Liver (tissue), 9 donors: ENCODE data around the gene FBXO44. TPM values are rescaled to one million over a fixed set of nuclear protein-coding genes. Genes with fewer than 3 reads are reported as not detected.

Experiments
- DNase-seq: peaks from one replicate; pipeline ENCODE4 v3.0.0-alpha.2; 2017; ENCODE audit warnings: low spot score
- H3K27ac ChIP-seq, 2 donors: one replicate each; pipeline ENCODE4 v1.7.0; 2013; ENCODE audit warnings: inconsistent platforms in 2 of 2, low read length in 2 of 2, control low read depth in 1 of 2, low read depth in 1 of 2, mild to moderate bottlenecking in 1 of 2
- H3K27me3 ChIP-seq, 4 donors: one replicate each; pipeline versions ENCODE4 v1.6.1 to v1.7.0; 2013; ENCODE audit warnings: low read length in 3 of 4, inconsistent platforms in 1 of 4, mild to moderate bottlenecking in 1 of 4, moderate library complexity in 1 of 4; ENCODE audit not compliant: control insufficient read depth in 4 of 4, insufficient read depth in 4 of 4
- H3K36me3 ChIP-seq, 4 donors: one replicate each; pipeline versions ENCODE4 v1.6.1 to v1.7.0; 2013; ENCODE audit warnings: low read length in 3 of 4, mild to moderate bottlenecking in 3 of 4, low read depth in 1 of 4, moderate library complexity in 1 of 4; ENCODE audit not compliant: control insufficient read depth in 4 of 4, insufficient read depth in 3 of 4
- H3K4me1 ChIP-seq, 4 donors: one replicate each; pipeline versions ENCODE4 v1.6.1 to v1.7.0; 2013; ENCODE audit warnings: low read length in 3 of 4, mild to moderate bottlenecking in 3 of 4, moderate library complexity in 1 of 4; ENCODE audit not compliant: control insufficient read depth in 4 of 4, insufficient read depth in 4 of 4
- H3K4me3 ChIP-seq, 3 donors: one replicate each; pipeline versions ENCODE4 v1.6.1 to v1.7.0; 2013; ENCODE audit warnings: low read length in 3 of 3, control low read depth in 1 of 3, low read depth in 1 of 3, mild to moderate bottlenecking in 1 of 3
- H3K9ac ChIP-seq, 2 donors: one replicate each; pipeline ENCODE4 v1.7.0; 2013; ENCODE audit warnings: low read length in 2 of 2, mild to moderate bottlenecking in 2 of 2, moderate library complexity in 2 of 2, control low read depth in 1 of 2, low read depth in 1 of 2
- H3K9me3 ChIP-seq, 4 donors: one replicate each; pipeline versions ENCODE4 v1.6.1 to v1.7.0; 2013; ENCODE audit warnings: low read length in 3 of 4; ENCODE audit not compliant: control insufficient read depth in 4 of 4
- EGR1 ChIP-seq, 2 donors: IDR thresholded peaks; 2 replicates each; pipeline ENCODE4 v1.6.1; 2016 to 2018; ENCODE audit warnings: antibody characterized with exemption in 2 of 2, low read depth in 2 of 2
- FOXA1 ChIP-seq: IDR thresholded peaks from 2 replicates; pipeline ENCODE4 v1.6.1; 2016; ENCODE audit warnings: antibody characterized with exemption
- FOXA2 ChIP-seq: IDR thresholded peaks from 2 replicates; pipeline ENCODE4 v1.6.1; 2016; ENCODE audit warnings: antibody characterized with exemption
- GABPA ChIP-seq, 2 donors: IDR thresholded peaks in 1 of 2; conservative IDR thresholded peaks in 1 of 2; 2 replicates each; pipeline ENCODE4 v1.6.1; 2016; ENCODE audit warnings: antibody characterized with exemption in 2 of 2, mild to moderate bottlenecking in 1 of 2, moderate library complexity in 1 of 2
- HNF4A ChIP-seq, 2 donors: conservative IDR thresholded peaks; 2 replicates each; pipeline ENCODE4 v1.6.1; 2016; ENCODE audit warnings: antibody characterized with exemption in 2 of 2, mild to moderate bottlenecking in 2 of 2
- HNF4G ChIP-seq: IDR thresholded peaks from 2 replicates; pipeline ENCODE4 v1.6.1; 2016; ENCODE audit warnings: antibody characterized with exemption
- JUND ChIP-seq, 2 donors: IDR thresholded peaks; 2 replicates each; pipeline ENCODE4 v1.6.1; 2016; ENCODE audit warnings: antibody characterized with exemption in 2 of 2
- NR2F2 ChIP-seq: IDR thresholded peaks from 2 replicates; pipeline ENCODE4 v1.6.1; 2016; ENCODE audit warnings: antibody characterized with exemption
- RAD21 ChIP-seq, 2 donors: IDR thresholded peaks; 2 replicates each; pipeline ENCODE4 v1.6.1; 2016; ENCODE audit warnings: antibody characterized with exemption in 2 of 2, mild to moderate bottlenecking in 2 of 2
- REST ChIP-seq: IDR thresholded peaks from 2 replicates; pipeline ENCODE4 v1.6.1; 2016; ENCODE audit warnings: antibody characterized with exemption, mild to moderate bottlenecking
- RXRA ChIP-seq, 2 donors: IDR thresholded peaks; 2 replicates each; pipeline ENCODE4 v1.6.1; 2017 to 2018; ENCODE audit warnings: antibody characterized with exemption in 2 of 2, mild to moderate bottlenecking in 1 of 2
- SP1 ChIP-seq: IDR thresholded peaks from 2 replicates; pipeline ENCODE4 v1.6.1; 2018; ENCODE audit warnings: antibody characterized with exemption, mild to moderate bottlenecking
- TAF1 ChIP-seq: conservative IDR thresholded peaks from 2 replicates; pipeline ENCODE4 v1.6.1; 2016; ENCODE audit warnings: antibody characterized with exemption, mild to moderate bottlenecking
- YY1 ChIP-seq: IDR thresholded peaks from 2 replicates; pipeline ENCODE4 v1.6.1; 2016; ENCODE audit warnings: antibody characterized with exemption, mild to moderate bottlenecking
- WGBS: extraction: QIAGEN DNeasy Blood & Tissue Kit; methylation state at CpG from one replicate; pipeline ENCODE4 v1.1.7; 2013; 5-methylcytosine and 5-hydroxymethylcytosine counted together
- polyA plus RNA-seq, 2 donors: library from polyadenylated mRNA; stranded (reverse) in 1 of 2; unstranded in 1 of 2; fragments of 200-250 nt in 1 of 2; fragments of >200 nt in 1 of 2; fragmentation: Nextera tagmentation in 1 of 2; extraction: Ambion mirVana in 1 of 2; gene quantifications; one replicate each; pipeline versions ENCODE4 v1.2.1 to v1.2.3, GENCODE V29; 2013 to 2015
- total RNA-seq, 2 donors: library from RNA; depleted of rRNA; stranded (reverse); fragments of >200 nt; gene quantifications; one replicate each; pipeline ENCODE4 v1.2.3, GENCODE V29; 2014
- TF ChIP-seq, protein P1 (sequence below): IDR thresholded peaks from 2 replicates; pipeline ENCODE4 v1.6.1; 2016; ENCODE audit warnings: antibody characterized with exemption
- TF ChIP-seq, protein P2 (sequence below): IDR thresholded peaks from 2 replicates; pipeline ENCODE4 v1.6.1; 2016; ENCODE audit warnings: antibody characterized with exemption
- TF ChIP-seq, protein P3 (sequence below): fragments of 150-350 bp; IDR thresholded peaks from 2 replicates; pipeline ENCODE4 v1.5.1; 2017; ENCODE audit warnings: improper control_type of control experiment, low read depth, low read length; ENCODE audit not compliant: missing input control
- TF ChIP-seq, protein P4 (sequence below): IDR thresholded peaks from 2 replicates; pipeline ENCODE4 v1.6.1; 2016; ENCODE audit warnings: antibody characterized with exemption
- donor health status: healthy.
- donor health status: healthy.
- donor health status: healthy.
- donor health status: healthy.
- donor health status: healthy.

Gene FBXO44
- total and polyA plus RNA-seq, 4 donors, result 3.6 to 13.2 (median 6.8) TPM

DNA sequence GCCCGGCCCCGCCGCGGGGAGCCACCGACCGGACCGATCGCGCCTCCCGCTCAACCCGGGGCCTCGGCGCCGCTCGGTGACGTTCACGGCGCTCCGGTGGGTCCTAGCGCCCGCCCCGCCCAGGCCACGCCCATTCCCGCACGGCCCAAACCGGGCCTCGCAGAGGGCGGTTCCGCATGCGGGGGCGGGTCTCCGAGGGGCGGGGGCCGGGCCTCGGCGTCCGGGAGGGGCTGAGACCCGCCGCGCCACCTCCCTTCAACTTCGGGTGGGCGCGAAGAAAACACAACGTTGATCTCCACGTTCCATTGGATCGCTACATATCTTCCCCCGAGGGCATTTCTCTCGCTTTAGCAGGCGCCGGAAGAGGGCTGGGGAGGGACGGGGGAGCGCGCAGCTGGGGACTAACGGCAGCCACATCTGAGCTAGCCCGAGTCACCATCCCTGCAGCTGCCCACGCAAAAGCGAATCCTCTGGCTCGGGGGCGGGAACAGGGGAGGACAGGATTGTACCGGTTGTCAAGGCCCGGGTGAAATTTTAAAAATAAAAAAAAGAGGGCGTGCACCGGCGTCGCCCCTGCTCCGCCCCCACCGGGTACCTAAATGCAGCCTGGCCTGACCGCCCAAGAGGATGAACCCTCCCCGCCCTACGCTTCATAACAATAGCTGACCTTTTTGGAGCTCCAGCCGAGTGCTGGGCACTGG is 26.5 kb downstream of the FBXO44 start, which contains the start of gene MAD2L2 (continued):
- TF ChIP-seq, protein P1, sequence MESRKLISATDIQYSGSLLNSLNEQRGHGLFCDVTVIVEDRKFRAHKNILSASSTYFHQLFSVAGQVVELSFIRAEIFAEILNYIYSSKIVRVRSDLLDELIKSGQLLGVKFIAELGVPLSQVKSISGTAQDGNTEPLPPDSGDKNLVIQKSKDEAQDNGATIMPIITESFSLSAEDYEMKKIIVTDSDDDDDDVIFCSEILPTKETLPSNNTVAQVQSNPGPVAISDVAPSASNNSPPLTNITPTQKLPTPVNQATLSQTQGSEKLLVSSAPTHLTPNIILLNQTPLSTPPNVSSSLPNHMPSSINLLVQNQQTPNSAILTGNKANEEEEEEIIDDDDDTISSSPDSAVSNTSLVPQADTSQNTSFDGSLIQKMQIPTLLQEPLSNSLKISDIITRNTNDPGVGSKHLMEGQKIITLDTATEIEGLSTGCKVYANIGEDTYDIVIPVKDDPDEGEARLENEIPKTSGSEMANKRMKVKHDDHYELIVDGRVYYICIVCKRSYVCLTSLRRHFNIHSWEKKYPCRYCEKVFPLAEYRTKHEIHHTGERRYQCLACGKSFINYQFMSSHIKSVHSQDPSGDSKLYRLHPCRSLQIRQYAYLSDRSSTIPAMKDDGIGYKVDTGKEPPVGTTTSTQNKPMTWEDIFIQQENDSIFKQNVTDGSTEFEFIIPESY, result no peak
- TF ChIP-seq HNF4A (conservative IDR thresholded peaks at IDR 0.05) (peak in 1 of 2 donors; percentile 12), SP1 (peak; percentile 43)

- WGBS, result 28% methylated on average over 7 of the region's 7 CpGs
Measured at GRCh38 chr1:11682287-11682771, 27.7 kb downstream of the FBXO44 start.

DNA sequence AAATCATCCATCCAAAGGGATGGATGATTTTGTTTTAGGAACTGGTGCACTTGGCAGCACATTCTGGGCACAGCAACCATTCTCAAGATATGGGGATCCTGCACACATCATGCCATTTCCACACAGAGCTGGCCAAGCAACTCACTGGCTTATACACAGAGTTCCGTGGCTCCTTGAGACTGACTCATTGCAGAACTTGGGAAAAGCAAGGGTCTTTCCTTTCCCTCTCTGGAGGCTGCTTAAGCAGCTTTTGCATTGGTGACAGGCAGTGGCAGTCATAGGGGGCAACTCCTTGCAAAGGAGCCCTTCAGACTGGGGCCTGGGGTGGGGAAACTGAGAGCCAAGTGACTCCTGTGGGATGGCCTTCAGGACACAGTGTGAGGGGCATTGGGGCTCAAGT is 28.1 kb downstream of the FBXO44 start:
- WGBS, result 80% methylated on average over 1 of the region's 1 CpG
- Histone ChIP-seq H3K27me3 (no peaks in the 10 kb centered on the region), H3K9me3 (no peaks in the 10 kb centered on the region), H3K4me3 (no peak overlapping the region), H3K4me1 (peaks cover 2 to 18% (median 11%) of the 10 kb centered on the region in 4 donors), H3K27ac (no peak overlapping the region), H3K9ac (no peak overlapping the region), H3K36me3 (no peaks in the 10 kb centered on the region)
- no peak for TF ChIP-seq JUND (IDR thresholded peaks at IDR 0.05)
- TF ChIP-seq HNF4G, result no peak
- no peak for TF ChIP-seq FOXA1
- no peak for TF ChIP-seq TAF1
- TF ChIP-seq YY1, result no peak
- no peak for TF ChIP-seq SP1
- TF ChIP-seq, protein P2, sequence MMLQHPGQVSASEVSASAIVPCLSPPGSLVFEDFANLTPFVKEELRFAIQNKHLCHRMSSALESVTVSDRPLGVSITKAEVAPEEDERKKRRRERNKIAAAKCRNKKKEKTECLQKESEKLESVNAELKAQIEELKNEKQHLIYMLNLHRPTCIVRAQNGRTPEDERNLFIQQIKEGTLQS, result no peak
- no peak for TF ChIP-seq HNF4A (conservative IDR thresholded peaks at IDR 0.05)
- TF ChIP-seq NR2F2, result no peak
- TF ChIP-seq GABPA (IDR thresholded peaks at IDR 0.05 in 1 of 2, conservative IDR thresholded peaks at IDR 0.05 in 1 of 2), result no peak
- no peak for TF ChIP-seq FOXA2
- TF ChIP-seq REST, result no peak
- TF ChIP-seq, protein P3, sequence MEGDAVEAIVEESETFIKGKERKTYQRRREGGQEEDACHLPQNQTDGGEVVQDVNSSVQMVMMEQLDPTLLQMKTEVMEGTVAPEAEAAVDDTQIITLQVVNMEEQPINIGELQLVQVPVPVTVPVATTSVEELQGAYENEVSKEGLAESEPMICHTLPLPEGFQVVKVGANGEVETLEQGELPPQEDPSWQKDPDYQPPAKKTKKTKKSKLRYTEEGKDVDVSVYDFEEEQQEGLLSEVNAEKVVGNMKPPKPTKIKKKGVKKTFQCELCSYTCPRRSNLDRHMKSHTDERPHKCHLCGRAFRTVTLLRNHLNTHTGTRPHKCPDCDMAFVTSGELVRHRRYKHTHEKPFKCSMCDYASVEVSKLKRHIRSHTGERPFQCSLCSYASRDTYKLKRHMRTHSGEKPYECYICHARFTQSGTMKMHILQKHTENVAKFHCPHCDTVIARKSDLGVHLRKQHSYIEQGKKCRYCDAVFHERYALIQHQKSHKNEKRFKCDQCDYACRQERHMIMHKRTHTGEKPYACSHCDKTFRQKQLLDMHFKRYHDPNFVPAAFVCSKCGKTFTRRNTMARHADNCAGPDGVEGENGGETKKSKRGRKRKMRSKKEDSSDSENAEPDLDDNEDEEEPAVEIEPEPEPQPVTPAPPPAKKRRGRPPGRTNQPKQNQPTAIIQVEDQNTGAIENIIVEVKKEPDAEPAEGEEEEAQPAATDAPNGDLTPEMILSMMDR, result no peak
- TF ChIP-seq, protein P1, result no peak
- TF ChIP-seq, protein P4, sequence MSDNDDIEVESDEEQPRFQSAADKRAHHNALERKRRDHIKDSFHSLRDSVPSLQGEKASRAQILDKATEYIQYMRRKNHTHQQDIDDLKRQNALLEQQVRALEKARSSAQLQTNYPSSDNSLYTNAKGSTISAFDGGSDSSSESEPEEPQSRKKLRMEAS, result no peak
- no peak for TF ChIP-seq RAD21 (IDR thresholded peaks at IDR 0.05)
- no peak for TF ChIP-seq RXRA (IDR thresholded peaks at IDR 0.05)
- no peak for TF ChIP-seq EGR1 (IDR thresholded peaks at IDR 0.05; ENCODE audit: low read depth in 2 of 2)
- DNase-seq, result no peak

More at GRCh38 chr1:11682287-11682771, 27.7 kb downstream of the FBXO44 start:
- TF ChIP-seq EGR1 (IDR thresholded peaks at IDR 0.05; ENCODE audit: low read depth in 2 of 2) (no peak), HNF4A (conservative IDR thresholded peaks at IDR 0.05) (peak in 1 of 2 donors; percentile 28)
- Histone ChIP-seq H3K4me1 (peaks cover 2 to 18% (median 12%) of the 10 kb centered on the region in 4 donors), H3K27ac (no peak overlapping the region), H3K4me3 (no peak overlapping the region), H3K9me3 (no peaks in the 10 kb centered on the region), H3K27me3 (no peaks in the 10 kb centered on the region), H3K9ac (no peak overlapping the region), H3K36me3 (no peaks in the 10 kb centered on the region)
- DNase-seq, result no peak
